GM08714 (cell line): ENCODE data around the gene SLC22A5.

Experiments used
- H3K4me3 ChIP-seq: fragments of 200-500 bp; sonication (Bioruptor generic); 2 replicates; pipeline ENCODE4 v1.5.1; 2014; ENCODE audit warnings: mild to moderate bottlenecking, low read length, inconsistent platforms
- ZNF274 ChIP-seq: IDR thresholded peaks from 2 replicates; pipeline ENCODE4 v1.6.1; 2012; ENCODE audit warnings: mild to moderate bottlenecking, low read depth, low read length

Gene SLC22A5

DNA sequence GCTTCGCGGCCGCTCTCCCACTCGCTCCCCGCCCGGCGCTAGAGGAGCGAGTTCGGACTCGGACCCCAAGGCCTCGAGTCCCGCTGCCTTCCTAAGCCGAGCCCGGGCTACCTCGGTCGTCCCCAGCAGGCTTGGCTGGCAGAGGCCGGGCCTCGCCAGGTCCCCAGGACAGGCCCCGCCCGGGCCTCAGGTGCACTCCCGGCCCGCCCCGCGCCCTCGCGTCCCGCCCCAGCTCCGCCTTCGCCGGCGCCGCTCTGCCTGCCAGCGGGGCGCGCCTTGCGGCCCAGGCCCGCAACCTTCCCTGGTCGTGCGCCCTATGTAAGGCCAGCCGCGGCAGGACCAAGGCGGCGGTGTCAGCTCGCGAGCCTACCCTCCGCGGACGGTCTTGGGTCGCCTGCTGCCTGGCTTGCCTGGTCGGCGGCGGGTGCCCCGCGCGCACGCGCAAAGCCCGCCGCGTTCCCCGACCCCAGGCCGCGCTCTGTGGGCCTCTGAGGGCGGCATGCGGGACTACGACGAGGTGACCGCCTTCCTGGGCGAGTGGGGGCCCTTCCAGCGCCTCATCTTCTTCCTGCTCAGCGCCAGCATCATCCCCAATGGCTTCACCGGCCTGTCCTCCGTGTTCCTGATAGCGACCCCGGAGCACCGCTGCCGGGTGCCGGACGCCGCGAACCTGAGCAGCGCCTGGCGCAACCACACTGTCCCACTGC lies at the start of gene SLC22A5:
TSS of gene SLC22A5 (plus strand) at position 237 of the 707 bp plus-strand sequence. CDS start at position 500, 263 bp downstream.
- peak within 1 kb of the TSS; percentile 64 for H3K4me3 ChIP-seq
- no peak for TF ChIP-seq ZNF274

DNA sequence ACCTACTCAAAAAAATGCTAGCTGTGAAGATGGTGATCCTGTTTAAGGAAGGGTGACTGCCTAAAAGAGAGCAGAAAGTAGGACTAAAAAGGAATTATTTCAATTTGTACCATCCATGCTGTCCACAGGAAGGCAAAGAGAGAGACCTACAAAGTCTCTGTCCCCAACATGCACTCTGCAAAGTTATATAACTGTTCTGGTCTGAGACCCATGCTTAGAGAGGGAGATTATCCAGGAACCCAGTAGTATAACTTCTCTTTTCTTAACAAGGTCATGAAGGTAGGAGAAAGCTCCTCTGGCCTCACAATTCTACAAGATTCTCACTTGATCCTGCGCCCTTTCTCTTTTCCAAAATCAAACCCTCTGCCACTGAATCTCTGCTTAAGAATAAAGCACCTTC lies 49.5 kb upstream of the SLC22A5 start:
- no peak for TF ChIP-seq ZNF274
- H3K4me3 ChIP-seq: no peak overlapping the region

DNA sequence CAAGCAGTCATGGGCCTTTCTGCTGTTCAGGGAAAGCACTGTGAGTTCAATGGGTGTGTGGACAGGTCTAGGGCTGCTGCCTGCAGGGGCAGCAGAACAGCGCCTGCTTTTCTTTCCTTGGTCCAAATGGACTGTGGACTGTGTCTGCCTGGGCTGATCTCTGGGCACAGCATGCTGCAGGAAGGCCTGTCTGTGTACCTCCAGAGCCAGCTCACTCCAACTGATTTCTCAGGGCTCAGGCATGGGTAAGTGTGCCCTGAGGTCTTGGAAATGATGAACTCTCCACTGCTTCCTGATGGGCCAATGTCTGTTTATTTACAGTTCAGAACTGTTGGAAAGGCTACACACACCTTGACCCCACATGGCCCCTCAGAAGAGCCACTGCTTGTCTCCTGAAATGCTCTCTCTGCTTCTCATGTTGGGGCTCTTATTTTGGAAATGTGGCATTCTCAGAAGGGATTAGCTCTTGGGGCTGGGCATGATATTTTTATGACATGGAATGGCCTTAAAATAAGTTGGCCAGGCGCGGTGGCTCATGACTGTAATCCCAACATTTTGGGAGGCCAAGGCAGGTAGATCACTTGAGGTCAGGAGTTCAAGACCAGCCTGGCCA lies 48.3 kb upstream of the SLC22A5 start:
- TF ChIP-seq ZNF274: no peak
- H3K4me3 ChIP-seq: no peak overlapping the region

DNA sequence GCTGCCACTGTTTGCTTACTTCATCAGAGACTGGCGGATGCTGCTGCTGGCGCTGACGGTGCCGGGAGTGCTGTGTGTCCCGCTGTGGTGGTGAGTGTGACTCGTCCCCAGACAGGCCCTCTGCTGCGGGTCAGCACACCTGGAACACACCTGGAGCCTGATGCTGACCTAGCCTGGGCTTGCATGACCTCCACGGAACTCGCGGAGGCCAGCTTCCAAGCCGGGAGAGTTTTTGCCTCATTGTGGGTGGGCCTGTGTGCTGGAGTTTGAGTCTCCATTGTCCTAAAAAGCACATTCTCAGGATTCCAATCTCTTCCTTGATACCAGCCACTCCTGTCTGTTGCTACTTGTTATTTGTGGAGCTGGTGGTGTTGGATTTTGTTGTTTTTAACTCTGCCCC lies 47.2 kb upstream of the SLC22A5 start:
- TF ChIP-seq ZNF274: no peak
- no peak overlapping the region for H3K4me3 ChIP-seq

DNA sequence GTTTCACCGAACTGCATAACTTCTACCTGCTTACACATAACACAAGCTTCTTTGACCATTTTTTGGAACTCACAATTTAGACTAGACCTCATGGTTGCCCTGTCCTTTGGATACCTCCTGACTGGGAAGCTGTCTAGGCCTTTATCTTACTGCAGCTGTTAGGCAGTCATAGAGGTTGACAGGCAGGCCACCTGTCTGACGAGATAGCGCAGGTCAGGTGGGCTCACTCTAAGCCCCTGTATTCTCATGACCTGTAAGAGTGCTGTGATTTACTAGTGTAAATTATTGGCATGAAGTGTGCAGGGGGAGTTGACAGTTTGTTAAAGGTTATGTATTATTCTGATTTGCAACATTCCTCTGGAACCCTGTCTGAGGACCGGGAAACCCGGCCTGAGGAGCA lies 46.3 kb upstream of the SLC22A5 start:
- no peak overlapping the region for H3K4me3 ChIP-seq
- TF ChIP-seq ZNF274: no peak

DNA sequence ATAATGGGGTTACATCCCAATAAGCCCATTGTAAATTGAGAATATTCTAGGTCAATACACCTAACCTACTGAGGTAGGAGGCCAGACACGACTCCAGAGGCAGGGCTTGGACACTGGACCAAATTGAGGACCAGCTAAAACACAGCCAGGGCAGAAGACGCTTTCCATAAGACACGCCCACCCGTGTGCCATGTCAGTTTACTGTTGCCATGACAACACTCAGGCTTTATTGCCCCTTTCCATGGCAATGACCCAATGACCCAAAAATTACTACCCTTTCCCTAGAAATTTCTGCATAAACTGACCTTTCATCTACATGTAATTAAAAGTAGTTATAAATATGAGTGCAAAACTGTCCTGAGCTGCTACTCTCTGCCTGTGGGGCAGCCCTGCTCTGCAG lies 43.8 kb upstream of the SLC22A5 start:
- no peak overlapping the region for H3K4me3 ChIP-seq
- TF ChIP-seq ZNF274: no peak

DNA sequence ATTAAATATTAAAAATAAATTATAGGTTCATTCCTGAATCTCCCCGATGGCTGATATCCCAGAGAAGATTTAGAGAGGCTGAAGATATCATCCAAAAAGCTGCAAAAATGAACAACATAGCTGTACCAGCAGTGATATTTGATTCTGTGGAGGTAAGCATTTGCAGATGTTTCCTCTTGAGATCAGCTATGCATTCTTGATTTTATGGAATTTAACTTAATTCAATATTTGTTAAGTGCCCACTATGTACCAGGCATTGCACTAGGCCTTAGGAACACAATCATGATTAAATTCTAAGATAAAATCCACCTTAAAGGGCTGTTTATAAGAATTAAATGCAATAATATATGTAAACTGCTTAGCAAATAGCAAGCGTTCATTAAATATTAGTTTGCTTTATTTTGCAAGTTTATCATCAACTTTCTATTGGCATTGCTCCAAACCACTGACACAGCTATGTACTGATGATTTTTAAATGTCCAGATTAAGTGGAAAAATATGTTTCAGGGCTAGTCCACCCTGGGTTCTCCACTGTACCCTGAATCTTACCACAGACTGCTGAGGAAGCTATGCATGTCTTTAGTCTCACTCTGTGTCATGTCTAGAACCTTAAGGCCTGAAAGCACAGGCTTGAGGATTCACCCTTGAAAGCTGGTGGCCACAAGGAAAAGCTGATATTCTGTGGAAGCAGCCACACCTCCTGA lies 42.1 kb upstream of the SLC22A5 start:
- no peak for TF ChIP-seq ZNF274
- H3K4me3 ChIP-seq: no peak overlapping the region

DNA sequence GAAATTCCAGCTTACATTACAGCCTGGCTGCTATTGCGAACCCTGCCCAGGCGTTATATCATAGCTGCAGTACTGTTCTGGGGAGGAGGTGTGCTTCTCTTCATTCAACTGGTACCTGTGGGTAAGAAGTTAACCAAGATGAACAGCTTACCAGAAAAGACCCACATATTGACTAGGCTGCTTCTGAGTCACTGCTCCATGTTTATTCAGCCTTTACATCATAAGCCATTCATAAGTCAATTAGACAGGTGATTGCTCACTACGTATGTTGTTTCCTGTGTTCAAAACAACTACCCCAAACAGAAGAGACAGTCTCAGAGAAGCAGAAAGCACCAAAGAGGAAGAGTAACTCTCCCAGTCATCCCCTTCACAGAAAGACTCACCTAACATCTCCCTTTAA lies 34.7 kb upstream of the SLC22A5 start:
- TF ChIP-seq ZNF274: no peak

DNA sequence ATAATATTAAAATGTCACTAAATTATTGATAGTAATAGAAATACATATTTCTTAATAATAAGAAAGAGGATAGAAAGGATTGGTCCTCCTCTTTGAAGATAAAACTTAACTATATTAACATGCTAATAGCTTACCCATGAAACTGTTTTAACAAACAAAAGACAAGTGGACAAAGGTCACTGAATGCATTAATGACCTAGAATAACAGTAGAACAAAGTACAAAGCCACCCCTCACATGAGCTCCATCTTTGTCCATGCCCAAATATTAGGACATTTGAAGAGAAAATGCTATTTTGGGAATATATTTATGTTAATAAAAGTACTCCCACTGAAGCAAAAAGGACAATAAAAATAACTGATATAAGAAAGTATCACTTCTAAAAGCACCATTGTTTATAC lies 34.1 kb upstream of the SLC22A5 start:
- no peak overlapping the region for H3K4me3 ChIP-seq

More for the DNA sequence above, 34.7 kb upstream of the SLC22A5 start:
- H3K4me3 ChIP-seq: no peak overlapping the region

DNA sequence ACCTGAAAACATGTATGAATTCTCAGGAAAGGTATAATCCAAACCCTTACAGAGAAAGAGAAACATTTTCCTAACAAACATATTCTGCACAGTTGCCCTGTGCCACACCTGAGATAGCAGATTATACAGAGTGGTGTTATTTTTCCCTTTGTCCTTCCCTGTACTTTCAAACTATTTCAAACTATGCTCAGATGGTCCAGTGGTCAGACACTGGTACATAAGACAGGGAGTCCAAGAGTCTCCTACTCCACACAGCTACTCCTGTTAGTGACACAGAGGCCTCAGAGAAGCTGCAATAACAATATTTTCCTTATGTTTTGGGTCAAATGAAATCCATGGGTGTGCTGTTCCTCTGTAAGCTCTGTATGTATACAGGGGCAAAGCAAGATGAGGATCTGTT lies 30.0 kb upstream of the SLC22A5 start:
- no peak for TF ChIP-seq ZNF274
- H3K4me3 ChIP-seq: no peak overlapping the region

More for the DNA sequence above, 34.1 kb upstream of the SLC22A5 start:
- no peak for TF ChIP-seq ZNF274

DNA sequence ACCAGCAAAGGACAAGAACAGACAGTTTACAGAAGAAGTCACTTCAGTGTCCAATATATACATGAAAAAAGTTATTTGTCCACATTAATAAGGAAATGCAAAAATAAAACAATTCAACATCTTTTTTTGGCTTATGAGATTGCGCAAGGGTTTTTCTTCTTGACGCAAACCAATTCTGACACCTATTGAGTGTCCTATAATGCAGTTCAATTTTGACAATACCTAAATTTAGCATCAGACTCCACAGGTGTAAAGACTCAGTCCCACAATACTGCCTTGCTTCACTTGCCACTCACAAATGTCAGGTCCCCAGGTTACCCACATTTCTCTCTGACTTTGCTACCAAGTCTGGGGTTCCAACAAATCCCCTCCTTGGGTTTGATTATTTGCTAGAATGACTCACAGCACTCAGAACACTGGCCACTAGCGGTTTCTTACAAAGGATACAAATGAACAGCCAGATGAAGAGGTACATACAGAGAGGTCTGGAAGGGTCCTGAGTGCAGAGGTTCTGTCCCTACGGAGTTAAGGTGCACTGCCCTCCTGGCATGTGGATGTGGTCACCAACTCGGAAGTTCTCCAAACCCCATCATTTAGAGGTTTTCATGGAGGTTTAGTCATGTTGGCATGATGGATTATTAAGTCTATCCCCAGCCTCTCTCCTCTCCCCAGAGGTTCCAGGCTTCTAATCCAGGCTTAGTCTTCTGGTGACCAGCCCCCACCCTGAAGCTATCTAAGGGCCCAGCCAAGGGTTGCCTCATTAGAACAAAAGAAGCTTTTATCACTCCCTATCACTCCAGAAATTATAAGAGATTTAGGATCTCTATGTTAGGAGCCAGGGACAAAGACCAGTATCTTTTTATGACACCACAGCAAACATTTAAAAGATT lies 27.0 kb upstream of the SLC22A5 start:
- no peak overlapping the region for H3K4me3 ChIP-seq
- TF ChIP-seq ZNF274: no peak

DNA sequence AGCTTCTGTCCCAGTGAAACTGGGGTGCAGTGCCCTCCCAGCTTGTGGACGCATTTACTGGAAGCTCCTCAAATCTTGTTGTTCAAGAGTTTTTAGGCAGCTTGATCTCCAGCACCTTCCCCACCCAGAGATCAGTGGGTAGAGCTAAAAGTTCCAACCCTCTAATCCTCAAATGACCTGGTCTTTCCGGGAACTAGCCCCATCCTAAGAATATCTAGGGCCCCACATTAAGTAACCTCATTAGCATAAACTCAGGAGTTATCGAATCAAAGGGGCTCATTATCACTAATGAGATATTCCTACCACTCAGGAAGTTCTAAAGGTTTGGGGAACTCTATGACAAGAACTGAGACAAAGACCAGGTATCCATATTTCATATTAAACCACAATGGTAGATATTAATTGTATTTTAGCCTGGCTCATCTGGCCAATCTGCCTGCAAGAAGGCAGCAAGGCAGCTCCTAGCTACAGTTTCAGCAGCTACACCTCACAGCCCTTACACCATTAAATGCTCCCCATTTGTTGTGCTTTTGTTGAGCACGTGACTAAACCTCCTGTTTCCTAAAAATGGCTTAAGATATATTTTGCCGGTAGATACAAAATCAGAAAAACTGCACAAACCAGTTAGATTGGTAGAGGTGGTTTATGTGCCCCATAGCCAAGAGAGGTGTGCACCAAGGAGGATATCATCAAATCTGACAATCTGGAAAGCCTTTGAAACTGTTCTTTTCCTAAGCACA lies 24.6 kb upstream of the SLC22A5 start:
- no peak for TF ChIP-seq ZNF274
- no peak overlapping the region for H3K4me3 ChIP-seq

DNA sequence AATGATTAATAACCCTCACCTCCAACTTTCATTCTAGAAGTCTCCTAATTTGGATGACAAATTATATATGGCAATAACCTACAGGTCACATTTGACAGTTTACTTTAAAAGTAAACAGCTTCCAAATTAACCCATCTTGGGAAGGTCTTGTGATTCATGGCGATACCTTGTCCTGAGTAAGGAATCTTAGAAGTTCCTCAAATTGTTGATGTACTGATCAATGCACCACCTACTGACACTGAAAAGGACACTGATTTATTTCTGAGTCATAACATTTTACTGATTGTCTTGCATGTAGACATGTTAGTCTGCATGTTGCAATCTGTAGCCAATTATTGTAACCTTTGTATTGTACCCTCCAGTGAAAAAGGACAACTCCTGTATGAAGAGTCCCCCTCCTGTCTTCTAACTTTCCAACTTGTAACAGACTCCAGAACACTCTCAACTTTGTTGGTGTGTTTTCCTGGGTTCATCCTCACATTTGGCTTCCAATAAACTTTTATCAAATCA lies 16.0 kb upstream of the SLC22A5 start:
- no peak for TF ChIP-seq ZNF274
- H3K4me3 ChIP-seq: no peak overlapping the region
